Prostate gland (tissue), 2 donors: Measurements from ENCODE around the gene SLC25A26. TPM values are rescaled to one million over a fixed set of nuclear protein-coding genes. Genes with fewer than 3 reads are reported as not detected.

Source experiments
- DNase-seq: peaks from one replicate; pipeline ENCODE4 v3.0.0-alpha.2; 2019; ENCODE audit warnings: low spot score
- H3K27ac ChIP-seq, 2 donors: fragments of 200-600 bp; sonication (generic); 2 replicates each; pipeline ENCODE4 v1.5.1; 2017 to 2019
- H3K27me3 ChIP-seq: fragments of 200-600 bp; sonication (generic); replicated peaks from 2 replicates; pipeline ENCODE4 v1.5.1; 2019; ENCODE audit not compliant: insufficient read depth
- H3K36me3 ChIP-seq, 2 donors: fragments of 200-600 bp; sonication (generic); 1 replicate in 1 of 2; 2 replicates in 1 of 2; pipeline versions ENCODE4 v1.5.1 to v1.8.1; 2017 to 2019
- H3K4me1 ChIP-seq: fragments of 200-600 bp; sonication (generic); replicated peaks from 2 replicates; pipeline ENCODE4 v1.5.1; 2019
- H3K4me3 ChIP-seq, 2 donors: fragments of 200-600 bp; sonication (generic); 2 replicates each; pipeline ENCODE4 v1.5.1; 2017 to 2019
- H3K9me3 ChIP-seq: fragments of 200-600 bp; sonication (generic); 2 replicates; pipeline ENCODE4 v1.5.1; 2017
- POLR2A ChIP-seq: fragments of 450-650 bp; IDR thresholded peaks from one replicate; pipeline ENCODE4 v1.6.1; 2016; ENCODE audit warnings: antibody characterized with exemption, mild to moderate bottlenecking
- POLR2AphosphoS5 ChIP-seq: sonication (generic); formaldehyde crosslinking; IDR thresholded peaks from one replicate; pipeline ENCODE4 v1.6.1; 2017; ENCODE audit warnings: antibody characterized with exemption
- WGBS: methylation state at CpG from one replicate; pipeline ENCODE4 v1.1.5; 2018; 5-methylcytosine and 5-hydroxymethylcytosine counted together
- intact Hi-C: fragments of 100-400 bp; cut with DNase I; formaldehyde crosslinking; loops from one replicate; pipeline ENCODE4 v1.14.2; 2022
- total RNA-seq, 2 donors: library from RNA; depleted of rRNA; stranded (reverse); fragments of >200 nt; gene quantifications; one replicate each; pipeline ENCODE4 v1.1.0, GENCODE V29; 2016
- TF ChIP-seq, protein P1 (sequence below), 4 experiments: fragments of 200-600 bp in 2 of 4; fragments of 450-650 bp in 2 of 4; sonication (generic) in 2 of 4; IDR thresholded peaks; 1 replicate in 3 of 4; 2 replicates in 1 of 4; pipeline ENCODE4 v1.5.1; 2016 to 2019; ENCODE audit warnings: antibody characterized with exemption in 4 of 4, mild to moderate bottlenecking in 2 of 4, moderate library complexity in 2 of 4

SLC25A26 gene
- total RNA-seq, 2 donors from 2014 or later: 24.4 to 32.3 TPM

DNA sequence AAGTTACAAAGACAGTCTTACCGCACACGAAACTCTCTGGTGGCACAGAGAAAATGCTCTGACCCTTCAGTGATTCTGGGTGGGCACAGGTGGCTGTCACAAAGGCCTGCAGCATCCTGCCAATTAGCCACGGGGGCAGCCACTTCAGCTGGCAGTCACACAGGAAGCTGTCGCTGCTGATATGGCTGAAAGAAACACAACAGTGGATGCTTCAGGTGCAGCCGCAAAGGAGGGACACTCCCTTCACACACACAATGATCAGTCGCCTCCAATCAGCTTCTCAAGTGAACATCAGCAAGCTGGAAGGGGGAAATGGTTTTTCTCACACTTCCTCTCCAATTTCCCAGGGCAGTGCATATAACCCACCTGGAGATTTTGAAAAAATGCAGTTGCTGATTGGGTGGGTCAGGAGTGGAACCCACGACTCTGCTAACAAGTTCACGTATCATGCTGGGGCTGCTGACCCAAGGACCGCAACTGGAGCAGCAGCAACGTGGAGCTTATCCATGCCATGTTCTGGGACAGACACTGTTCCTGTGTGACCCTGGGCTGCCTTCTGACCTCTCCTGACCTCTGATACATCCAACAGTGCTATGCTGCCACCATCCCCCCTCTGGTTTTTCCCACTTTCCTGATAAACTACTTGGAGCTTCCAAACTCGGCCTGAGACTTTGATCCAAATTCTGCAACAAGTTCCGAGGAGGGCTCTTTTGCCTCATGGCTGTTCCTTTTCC, 173.4 kb downstream of the SLC25A26 start:
- Histone ChIP-seq H3K27me3 (no peaks in the 10 kb centered on the region), H3K4me3 (no peak overlapping the region), H3K4me1 (no peaks in the 10 kb centered on the region), H3K36me3 (peaks cover 8% of the 10 kb centered on the region in 2 donors), H3K27ac (peak overlapping the region in 1 of 2 donors; percentile 60), H3K9me3 (no peaks in the 10 kb centered on the region)
- intact Hi-C loops: no loop called here
- DNase-seq: no peak
- 75% methylated on average over 12 of the region's 12 CpGs for WGBS
- TF ChIP-seq, protein P1, sequence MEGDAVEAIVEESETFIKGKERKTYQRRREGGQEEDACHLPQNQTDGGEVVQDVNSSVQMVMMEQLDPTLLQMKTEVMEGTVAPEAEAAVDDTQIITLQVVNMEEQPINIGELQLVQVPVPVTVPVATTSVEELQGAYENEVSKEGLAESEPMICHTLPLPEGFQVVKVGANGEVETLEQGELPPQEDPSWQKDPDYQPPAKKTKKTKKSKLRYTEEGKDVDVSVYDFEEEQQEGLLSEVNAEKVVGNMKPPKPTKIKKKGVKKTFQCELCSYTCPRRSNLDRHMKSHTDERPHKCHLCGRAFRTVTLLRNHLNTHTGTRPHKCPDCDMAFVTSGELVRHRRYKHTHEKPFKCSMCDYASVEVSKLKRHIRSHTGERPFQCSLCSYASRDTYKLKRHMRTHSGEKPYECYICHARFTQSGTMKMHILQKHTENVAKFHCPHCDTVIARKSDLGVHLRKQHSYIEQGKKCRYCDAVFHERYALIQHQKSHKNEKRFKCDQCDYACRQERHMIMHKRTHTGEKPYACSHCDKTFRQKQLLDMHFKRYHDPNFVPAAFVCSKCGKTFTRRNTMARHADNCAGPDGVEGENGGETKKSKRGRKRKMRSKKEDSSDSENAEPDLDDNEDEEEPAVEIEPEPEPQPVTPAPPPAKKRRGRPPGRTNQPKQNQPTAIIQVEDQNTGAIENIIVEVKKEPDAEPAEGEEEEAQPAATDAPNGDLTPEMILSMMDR (IDR thresholded peaks at IDR 0.05): no peak
- TF ChIP-seq POLR2AphosphoS5 (no peak), POLR2A (no peak)

DNA sequence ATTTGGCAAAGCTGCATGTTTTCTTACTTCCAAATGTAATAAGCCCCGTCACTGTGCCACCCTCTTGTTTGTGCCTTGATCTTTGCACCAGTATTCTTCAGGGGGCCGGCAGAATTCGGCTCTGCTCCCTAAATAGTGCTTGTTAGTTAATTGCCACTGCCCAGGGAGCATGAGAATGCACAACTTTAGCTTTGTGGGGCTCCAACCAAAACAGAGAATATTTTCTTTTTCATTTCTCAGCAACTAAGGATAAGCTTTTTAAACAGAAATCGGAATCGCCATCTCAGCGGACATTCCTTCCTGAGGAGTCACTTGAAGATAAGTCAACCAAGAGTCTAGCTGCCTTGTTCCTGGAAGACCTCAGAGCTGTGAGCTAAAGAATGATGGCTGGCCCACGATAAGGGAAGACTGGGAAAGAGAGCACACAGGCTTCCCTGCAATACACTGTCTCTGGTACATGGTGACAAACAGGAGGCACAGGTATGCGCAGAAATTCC, 174.0 kb downstream of the SLC25A26 start:
- Histone ChIP-seq H3K4me1 (no peaks in the 10 kb centered on the region), H3K27ac (peak overlapping the region in 1 of 2 donors; percentile 60), H3K27me3 (no peaks in the 10 kb centered on the region), H3K36me3 (peaks cover 8 to 11% of the 10 kb centered on the region in 2 donors), H3K9me3 (no peaks in the 10 kb centered on the region), H3K4me3 (no peak overlapping the region)
- 88% methylated on average over 8 of the region's 8 CpGs for WGBS
- intact Hi-C loops: loop anchor here (5.0 kb wide), 1 partner anchor 112 kb away; no protein-coding TSS in a partner anchor
- DNase-seq: no peak
- TF ChIP-seq, protein P1 (IDR thresholded peaks at IDR 0.05): no peak
- TF ChIP-seq POLR2A (no peak), POLR2AphosphoS5 (no peak)

DNA sequence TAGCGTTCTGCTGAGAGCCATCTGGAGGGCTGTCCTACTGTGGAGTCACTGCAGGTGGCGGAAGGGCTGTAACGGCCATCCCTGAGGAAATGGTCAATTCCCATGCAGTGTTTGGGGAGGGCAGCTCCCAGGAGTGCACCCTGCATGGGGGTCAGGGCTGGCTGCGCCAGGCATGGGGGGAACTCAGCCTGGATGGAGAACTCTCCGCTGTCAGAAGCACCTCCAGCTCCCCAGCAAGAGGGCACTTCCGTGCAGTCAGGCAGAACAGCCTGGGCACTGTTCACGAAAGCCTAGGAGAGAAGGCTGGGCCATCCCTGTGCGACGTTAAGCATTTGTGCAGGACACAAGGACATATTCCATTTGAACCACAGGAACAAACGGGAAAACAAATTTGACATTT, 174.8 kb downstream of the SLC25A26 start:
- intact Hi-C loops: loop anchor here (5.0 kb wide), 1 partner anchor 113 kb away; no protein-coding TSS in a partner anchor
- peaks cover 8 to 12% of the 10 kb centered on the region in 2 donors for H3K36me3 ChIP-seq

DNA sequence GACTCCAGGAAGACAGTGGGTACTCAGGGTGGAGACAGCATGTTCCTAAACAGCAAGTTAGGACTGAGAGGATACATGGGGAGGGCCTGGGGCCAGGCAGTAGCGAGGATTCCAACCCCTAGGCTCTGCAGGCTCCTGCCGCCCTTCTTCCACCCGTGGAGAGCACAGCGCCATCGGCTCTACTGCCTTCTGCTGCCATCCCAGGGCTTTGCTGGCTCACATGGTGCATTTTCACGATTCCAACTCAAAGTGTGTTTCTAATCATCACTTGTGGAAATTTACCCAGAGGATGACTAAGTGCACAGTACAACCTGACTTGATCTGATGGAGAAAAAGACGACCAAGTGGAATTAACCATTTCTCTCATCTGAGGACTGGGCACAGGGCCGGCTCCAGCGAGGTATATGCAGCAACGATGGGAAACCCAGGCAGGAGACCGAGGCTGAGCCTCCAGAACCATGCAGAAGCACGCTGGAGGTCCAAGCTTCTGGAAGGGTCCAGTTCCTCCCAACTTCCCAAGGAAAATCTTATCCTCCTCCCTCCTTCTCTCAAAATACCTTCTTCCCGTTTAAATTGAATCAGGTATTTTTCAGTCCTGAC, 175.5 kb downstream of the SLC25A26 start:
- H3K27ac ChIP-seq: peak overlapping the region in 1 of 2 donors; percentile 3
- H3K36me3 ChIP-seq: peaks cover 8 to 12% of the 10 kb centered on the region in 2 donors
- no peaks in the 10 kb centered on the region for H3K9me3 ChIP-seq
- TF ChIP-seq POLR2A (no peak), POLR2AphosphoS5 (no peak)
- TF ChIP-seq, protein P1 (IDR thresholded peaks at IDR 0.05): no peak
- H3K4me1 ChIP-seq: peaks cover 5% of the 10 kb centered on the region
- DNase-seq: no peak
- intact Hi-C loops: loop anchor here (5.0 kb wide), 1 partner anchor 114 kb away; no protein-coding TSS in a partner anchor
- no peak overlapping the region for H3K4me3 ChIP-seq
- no peaks in the 10 kb centered on the region for H3K27me3 ChIP-seq
- 94% methylated on average over 13 of the region's 13 CpGs for WGBS

More for the DNA sequence above, 174.8 kb downstream of the SLC25A26 start:
- DNase-seq: no peak
- Histone ChIP-seq H3K4me3 (no peak overlapping the region), H3K4me1 (no peaks in the 10 kb centered on the region), H3K9me3 (no peaks in the 10 kb centered on the region), H3K27ac (peak overlapping the region in 1 of 2 donors; percentile 3), H3K27me3 (no peaks in the 10 kb centered on the region)
- TF ChIP-seq POLR2AphosphoS5 (no peak), POLR2A (no peak)
- 93% methylated on average over 10 of the region's 10 CpGs for WGBS

DNA sequence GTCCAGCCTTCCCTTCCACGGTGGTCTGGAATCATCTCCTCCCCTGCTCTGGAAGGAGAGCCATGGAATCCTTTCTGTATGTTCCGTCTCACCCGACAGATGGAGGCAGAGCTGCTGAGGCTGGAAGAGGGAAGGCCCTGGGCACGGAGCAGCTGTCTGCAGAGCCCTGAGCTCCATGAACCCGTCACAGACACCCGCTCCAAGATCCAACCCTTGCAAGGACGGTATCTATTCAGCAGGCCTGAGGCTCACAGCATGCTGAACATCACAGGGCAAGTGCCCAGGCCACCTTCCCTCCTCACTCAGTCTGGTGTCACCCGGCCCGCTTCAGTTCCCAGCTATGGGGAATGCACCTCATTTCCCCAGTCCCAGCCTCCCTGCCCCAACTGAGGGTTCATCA, 176.1 kb downstream of the SLC25A26 start:
- Histone ChIP-seq H3K4me3 (no peak overlapping the region), H3K27me3 (no peaks in the 10 kb centered on the region), H3K36me3 (peaks cover 8 to 12% of the 10 kb centered on the region in 2 donors), H3K27ac (no peak overlapping the region), H3K9me3 (no peaks in the 10 kb centered on the region), H3K4me1 (peaks cover 11% of the 10 kb centered on the region)
- TF ChIP-seq POLR2A: no peak
- TF ChIP-seq, protein P1 (IDR thresholded peaks at IDR 0.05): no peak
- no peak for TF ChIP-seq POLR2AphosphoS5
- WGBS: 94% methylated on average over 9 of the region's 9 CpGs
- no peak for DNase-seq
- intact Hi-C loops: loop anchor here (5.0 kb wide), 1 partner anchor 115 kb away; no protein-coding TSS in a partner anchor
